Loucy (cell line): ENCODE results near the gene PLXNA2.

ENCODE experiments used
- H2AFZ ChIP-seq: fragments of 200-600 bp; sonication (generic); 2 replicates; pipeline ENCODE4 v1.6.0; 2016; ENCODE audit warnings: antibody characterized with exemption, mild to moderate bottlenecking, low read length, moderate library complexity
- H3F3A ChIP-seq: fragments of 200-600 bp; 2 replicates; pipeline ENCODE4 v1.6.0; 2016; ENCODE audit warnings: antibody characterized with exemption, low read depth, mild to moderate bottlenecking
- H3K27me3 ChIP-seq: fragments of 200-600 bp; sonication (generic); 2 replicates; pipeline ENCODE4 v1.6.1; 2014; ENCODE audit warnings: low read length, mild to moderate bottlenecking; ENCODE audit not compliant: insufficient read depth, poor library complexity, severe bottlenecking
- H3K36me3 ChIP-seq: fragments of 200-600 bp; sonication (generic); 2 replicates; pipeline ENCODE4 v1.6.1; 2016; ENCODE audit warnings: low read length; ENCODE audit not compliant: insufficient read depth
- H3K4me1 ChIP-seq: fragments of 200-600 bp; sonication (generic); 2 replicates; pipeline ENCODE4 v1.5.1; 2014; ENCODE audit warnings: low read length, mild to moderate bottlenecking; ENCODE audit not compliant: insufficient read depth, poor library complexity, severe bottlenecking
- H3K4me2 ChIP-seq: fragments of 200-600 bp; sonication (generic); 2 replicates; pipeline ENCODE4 v1.6.0; 2014; ENCODE audit warnings: antibody characterized with exemption, low read length, low read depth, mild to moderate bottlenecking; ENCODE audit not compliant: poor library complexity, severe bottlenecking
- H3K4me3 ChIP-seq: fragments of 200-600 bp; sonication (generic); 2 replicates; pipeline ENCODE4 v1.5.1; 2014; ENCODE audit warnings: low read length, mild to moderate bottlenecking, mixed read lengths; ENCODE audit not compliant: poor library complexity, severe bottlenecking
- H3K79me2 ChIP-seq: fragments of 200-600 bp; sonication (generic); 2 replicates; pipeline ENCODE4 v1.6.1; 2014; ENCODE audit warnings: low read length; ENCODE audit not compliant: insufficient read depth
- H3K9ac ChIP-seq: fragments of 200-600 bp; sonication (generic); 2 replicates; pipeline ENCODE4 v1.6.0; 2014; ENCODE audit warnings: mild to moderate bottlenecking, low read depth, low read length, moderate library complexity; ENCODE audit not compliant: poor library complexity, severe bottlenecking
- H3K9me2 ChIP-seq: fragments of 200-600 bp; sonication (generic); replicated peaks from 2 replicates; pipeline ENCODE4 v1.6.1; 2016; ENCODE audit warnings: low read depth, low read length, mixed read lengths
- H3K9me3 ChIP-seq: fragments of 200-600 bp; sonication (generic); 2 replicates; pipeline ENCODE4 v1.6.1; 2014; ENCODE audit warnings: mild to moderate bottlenecking, antibody characterized with exemption, low read length, low read depth; ENCODE audit not compliant: insufficient read depth
- H4K20me1 ChIP-seq: fragments of 200-600 bp; sonication (generic); 2 replicates; pipeline ENCODE4 v1.6.0; 2014; ENCODE audit warnings: antibody characterized with exemption, low read length, mild to moderate bottlenecking; ENCODE audit not compliant: insufficient read depth, poor library complexity, severe bottlenecking
- EZH2phosphoT487 ChIP-seq: fragments of 200-600 bp; IDR thresholded peaks from 2 replicates; pipeline ENCODE4 v1.6.1; 2018; ENCODE audit warnings: antibody characterized with exemption, mild to moderate bottlenecking, moderate library complexity, borderline replicate concordance
- TF ChIP-seq, protein P1 (sequence below): fragments of 200-600 bp; sonication (generic); conservative IDR thresholded peaks from 2 replicates; pipeline ENCODE4 v1.5.1; 2014; ENCODE audit warnings: mild to moderate bottlenecking, antibody characterized with exemption, low read length

Gene PLXNA2

GRCh38 chr1:208000504-208000903 is 243.7 kb downstream of the PLXNA2 start:
- no peak for TF ChIP-seq EZH2phosphoT487
- TF ChIP-seq, protein P1, sequence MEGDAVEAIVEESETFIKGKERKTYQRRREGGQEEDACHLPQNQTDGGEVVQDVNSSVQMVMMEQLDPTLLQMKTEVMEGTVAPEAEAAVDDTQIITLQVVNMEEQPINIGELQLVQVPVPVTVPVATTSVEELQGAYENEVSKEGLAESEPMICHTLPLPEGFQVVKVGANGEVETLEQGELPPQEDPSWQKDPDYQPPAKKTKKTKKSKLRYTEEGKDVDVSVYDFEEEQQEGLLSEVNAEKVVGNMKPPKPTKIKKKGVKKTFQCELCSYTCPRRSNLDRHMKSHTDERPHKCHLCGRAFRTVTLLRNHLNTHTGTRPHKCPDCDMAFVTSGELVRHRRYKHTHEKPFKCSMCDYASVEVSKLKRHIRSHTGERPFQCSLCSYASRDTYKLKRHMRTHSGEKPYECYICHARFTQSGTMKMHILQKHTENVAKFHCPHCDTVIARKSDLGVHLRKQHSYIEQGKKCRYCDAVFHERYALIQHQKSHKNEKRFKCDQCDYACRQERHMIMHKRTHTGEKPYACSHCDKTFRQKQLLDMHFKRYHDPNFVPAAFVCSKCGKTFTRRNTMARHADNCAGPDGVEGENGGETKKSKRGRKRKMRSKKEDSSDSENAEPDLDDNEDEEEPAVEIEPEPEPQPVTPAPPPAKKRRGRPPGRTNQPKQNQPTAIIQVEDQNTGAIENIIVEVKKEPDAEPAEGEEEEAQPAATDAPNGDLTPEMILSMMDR, result no peak
- no peak overlapping the region for H3K4me2 ChIP-seq

GRCh38 chr1:207999972-208000371 is 244.2 kb downstream of the PLXNA2 start:
- no peaks in the 10 kb centered on the region for H3K27me3 ChIP-seq
- no peak overlapping the region for H3K4me2 ChIP-seq
- no peaks in the 10 kb centered on the region for H3K9me2 ChIP-seq
- TF ChIP-seq EZH2phosphoT487, result no peak
- TF ChIP-seq, protein P1, result no peak
- H4K20me1 ChIP-seq, result no peaks in the 10 kb centered on the region
- H3K4me1 ChIP-seq, result no peaks in the 10 kb centered on the region
- no peaks in the 10 kb centered on the region for H3K79me2 ChIP-seq
- no peaks in the 10 kb centered on the region for H3K9me3 ChIP-seq
- no peak overlapping the region for H2AFZ ChIP-seq
- H3F3A ChIP-seq, result no peaks in the 10 kb centered on the region
- H3K9ac ChIP-seq, result no peak overlapping the region
- H3K4me3 ChIP-seq, result no peak overlapping the region
- H3K36me3 ChIP-seq, result no peaks in the 10 kb centered on the region

More at GRCh38 chr1:208000504-208000903, 243.7 kb downstream of the PLXNA2 start:
- Histone ChIP-seq H3F3A (no peaks in the 10 kb centered on the region), H3K9me3 (no peaks in the 10 kb centered on the region), H3K36me3 (no peaks in the 10 kb centered on the region), H3K4me3 (no peak overlapping the region), H3K9ac (no peak overlapping the region), H3K4me1 (no peaks in the 10 kb centered on the region), H4K20me1 (no peaks in the 10 kb centered on the region), H3K9me2 (no peaks in the 10 kb centered on the region), H3K27me3 (no peaks in the 10 kb centered on the region), H3K79me2 (no peaks in the 10 kb centered on the region), H2AFZ (no peak overlapping the region)

DNA sequence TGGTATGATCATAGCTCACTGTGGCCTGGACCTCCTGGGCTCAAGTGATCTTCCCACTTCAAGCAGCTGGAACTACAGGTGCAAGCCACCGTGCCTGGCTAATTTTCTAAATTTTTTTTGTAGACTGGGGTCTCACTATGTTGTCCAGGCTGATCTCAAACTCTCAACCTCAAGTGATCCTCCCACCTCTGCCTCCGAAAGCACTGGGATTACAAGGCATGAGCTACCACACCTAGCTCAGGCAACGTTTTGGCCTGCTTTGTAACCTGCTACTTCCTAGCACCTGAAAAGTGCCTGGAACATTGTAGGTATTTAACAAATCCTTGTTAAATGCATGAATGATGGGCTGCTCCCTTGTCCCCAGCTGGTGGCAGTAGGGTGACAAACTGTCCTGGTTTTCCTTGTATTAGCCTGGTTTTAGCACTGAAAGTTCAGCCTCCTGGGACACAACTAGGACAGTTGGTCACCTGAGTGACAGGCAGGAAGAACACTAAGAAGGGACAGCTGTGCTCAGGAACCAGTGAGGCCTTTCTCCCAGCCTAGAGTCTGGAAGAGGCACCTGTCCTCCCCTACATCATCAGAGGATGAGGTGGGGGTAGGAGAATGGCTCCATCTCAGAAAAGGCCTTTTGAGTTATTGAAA is 244.8 kb downstream of the PLXNA2 start:
- Histone ChIP-seq H3K4me3 (no peak overlapping the region), H3K4me2 (no peak overlapping the region), H3K4me1 (no peaks in the 10 kb centered on the region), H3K9me3 (no peaks in the 10 kb centered on the region), H3K9ac (no peak overlapping the region), H4K20me1 (no peaks in the 10 kb centered on the region), H3K79me2 (no peaks in the 10 kb centered on the region), H3K27me3 (no peaks in the 10 kb centered on the region), H3K36me3 (no peaks in the 10 kb centered on the region), H3K9me2 (no peaks in the 10 kb centered on the region), H2AFZ (no peak overlapping the region), H3F3A (no peaks in the 10 kb centered on the region)
- TF ChIP-seq EZH2phosphoT487, result no peak
- TF ChIP-seq, protein P1, result no peak
